BLaER1 treated with 17β-estradiol and CSF1 and Interleukin-3, amounts not matched to agents 10 nM and 100 nM (cell line): Measurements from ENCODE around the gene MUC20.
"Not testable (repeated sequence)": the region's sequence is repeated elsewhere in the genome, so short reads cannot be mapped to it uniquely, and the experiment has no call there.

Experiments used
- H3K27ac ChIP-seq, 11 experiments: shearing (Covaris generic); formaldehyde crosslinking; 2 replicates each; pipeline ENCODE4 v1.8.1; 2022
- H3K27me3 ChIP-seq, 11 experiments: shearing (Covaris generic); formaldehyde crosslinking; 2 replicates each; pipeline ENCODE4 v1.8.1; 2022
- H3K36me3 ChIP-seq, 11 experiments: shearing (Covaris generic); formaldehyde crosslinking; 2 replicates each; pipeline ENCODE4 v1.8.1; 2022
- H3K4me1 ChIP-seq, 10 experiments: shearing (Covaris generic); formaldehyde crosslinking; 2 replicates each; pipeline ENCODE4 v1.8.1; 2022
- H3K4me2 ChIP-seq, 11 experiments: shearing (Covaris generic); formaldehyde crosslinking; 2 replicates each; pipeline ENCODE4 v1.8.1; 2022
- H3K4me3 ChIP-seq, 10 experiments: shearing (Covaris generic); formaldehyde crosslinking; 2 replicates each; pipeline ENCODE4 v1.8.1; 2022
- H3K9ac ChIP-seq, 11 experiments: shearing (Covaris generic); formaldehyde crosslinking; 2 replicates each; pipeline ENCODE4 v1.8.1; 2022
- H3K9me3 ChIP-seq, 11 experiments: shearing (Covaris generic); formaldehyde crosslinking; replicated peaks in 1 of 11; 2 replicates each; pipeline ENCODE4 v1.8.1; 2022
- H4K20me1 ChIP-seq, 11 experiments: shearing (Covaris generic); formaldehyde crosslinking; 2 replicates each; pipeline ENCODE4 v1.8.1; 2022
- Cebpa-rat ChIP-seq, 11 experiments: shearing (Covaris generic); IDR thresholded peaks; 2 replicates each; pipeline ENCODE4 v1.8.1; 2022

Gene MUC20

DNA sequence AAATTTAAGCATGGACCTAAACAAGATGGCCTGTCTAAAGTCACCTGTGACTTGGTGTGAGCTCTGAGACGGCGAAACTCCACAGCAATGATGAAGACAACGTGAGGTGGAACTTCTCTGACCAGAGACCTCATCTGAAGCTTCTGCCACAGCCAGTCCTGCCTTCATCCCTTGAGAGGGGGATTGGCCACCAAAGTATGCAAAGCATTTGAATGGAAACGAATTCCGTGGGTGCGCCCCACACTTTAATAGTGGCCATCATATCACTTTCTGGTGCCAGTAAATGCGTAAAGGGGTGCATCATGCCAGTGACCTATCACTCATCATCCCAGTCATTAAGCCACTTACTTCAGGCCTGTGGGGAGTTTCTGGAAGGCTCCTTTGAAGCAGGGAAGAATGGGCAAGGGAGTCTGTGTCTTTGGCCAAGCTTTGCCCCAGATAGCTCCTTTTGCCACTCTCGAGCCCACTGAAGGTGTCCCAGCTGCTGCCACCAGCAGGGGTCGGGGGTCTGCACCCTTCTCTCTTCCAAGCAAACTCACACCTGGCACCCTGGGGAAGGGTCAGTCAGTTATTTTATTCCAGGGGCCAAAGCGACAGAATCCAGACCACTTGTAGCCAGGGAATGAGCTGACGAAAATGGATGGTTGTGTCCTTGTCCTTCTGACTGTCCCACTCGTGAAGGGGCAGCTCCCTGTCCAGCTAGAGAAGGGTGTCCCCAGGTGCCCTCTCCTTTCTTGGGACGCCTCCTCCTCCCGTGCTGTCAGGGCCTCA is 17.7 kb downstream of the MUC20 start:
- H4K20me1 ChIP-seq: no peaks in the 10 kb centered on the region
- H3K27me3 ChIP-seq: no peaks in the 10 kb centered on the region
- H3K36me3 ChIP-seq: peaks cover 0 to 3% (median 0%) of the 10 kb centered on the region in 11 experiments; a peak in 2 of 22 replicates
- H3K4me2 ChIP-seq: no peak overlapping the region
- no peak overlapping the region for H3K9ac ChIP-seq
- H3K27ac ChIP-seq: no peak overlapping the region
- H3K4me1 ChIP-seq: no peaks in the 10 kb centered on the region
- no peak overlapping the region for H3K4me3 ChIP-seq
- TF ChIP-seq Cebpa-rat (IDR thresholded peaks at IDR 0.05): no peak
- no peaks in the 10 kb centered on the region for H3K9me3 ChIP-seq

DNA sequence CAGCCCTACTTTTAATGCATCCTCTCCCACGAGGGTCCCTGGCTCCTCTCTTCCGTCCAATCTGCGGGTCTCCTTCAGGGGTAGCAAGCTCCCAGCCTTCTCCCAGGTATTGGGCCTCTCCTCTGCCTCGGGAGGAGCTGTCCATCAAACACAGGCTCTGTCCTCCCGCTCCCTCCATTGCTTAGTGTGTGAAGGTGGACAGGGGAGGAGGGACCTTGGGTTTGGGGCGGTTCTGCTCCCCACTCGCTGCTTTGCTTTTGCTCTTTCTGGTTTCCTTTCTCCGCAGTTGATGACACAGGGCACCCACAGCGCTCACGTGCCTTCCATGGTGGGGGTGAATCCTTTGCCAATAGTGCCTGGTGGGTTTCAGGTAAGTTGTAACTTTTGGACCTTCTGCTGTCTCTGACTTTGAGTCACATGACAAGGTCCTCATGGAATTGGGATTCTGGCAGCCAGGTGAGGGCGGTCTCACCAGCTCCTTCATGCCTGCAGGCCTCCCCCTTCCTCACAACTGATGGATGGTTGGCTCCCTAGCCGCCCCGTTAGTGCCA is 18.9 kb downstream of the MUC20 start:
- Histone ChIP-seq H3K9ac (no peak overlapping the region), H3K4me1 (no peaks in the 10 kb centered on the region), H4K20me1 (no peaks in the 10 kb centered on the region), H3K4me2 (no peak overlapping the region), H3K4me3 (no peak overlapping the region), H3K9me3 (no peaks in the 10 kb centered on the region), H3K36me3 (peaks cover 0 to 3% (median 0%) of the 10 kb centered on the region in 11 experiments; a peak in 1 of 22 replicates), H3K27me3 (no peaks in the 10 kb centered on the region), H3K27ac (no peak overlapping the region)
- no peak for TF ChIP-seq Cebpa-rat (IDR thresholded peaks at IDR 0.05)

DNA sequence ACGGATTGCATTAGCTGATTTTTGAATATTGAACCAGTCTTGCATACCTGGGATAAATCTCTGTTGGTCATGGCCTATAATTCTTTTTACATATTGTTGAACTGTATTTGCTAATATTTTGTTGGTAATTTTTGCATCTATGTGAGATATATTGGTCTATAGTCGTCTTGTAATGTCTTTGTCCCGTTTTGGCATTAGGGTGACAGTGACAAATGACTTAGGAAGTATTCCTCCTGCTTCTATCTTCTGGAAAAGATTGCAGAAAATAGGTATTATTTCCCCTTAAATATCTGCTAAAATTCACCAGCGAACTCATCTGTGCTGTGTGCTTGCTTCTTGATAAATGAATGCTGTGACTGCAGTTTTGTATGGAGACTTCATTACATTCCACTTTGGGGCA is 23.7 kb downstream of the MUC20 start:
- H3K4me1 ChIP-seq: peaks cover 0 to 13% (median 12%) of the 10 kb centered on the region in 10 experiments; a peak in 16 of 20 replicates
- H3K27me3 ChIP-seq: no peaks in the 10 kb centered on the region
- H3K36me3 ChIP-seq: peaks cover 0 to 5% (median 0%) of the 10 kb centered on the region in 11 experiments; a peak in 1 of 22 replicates
- no peak overlapping the region for H3K4me3 ChIP-seq
- peaks cover 0 to 9% (median 0%) of the 10 kb centered on the region in 11 experiments; a peak in 3 of 22 replicates for H4K20me1 ChIP-seq
- H3K9ac ChIP-seq: no peak overlapping the region
- H3K9me3 ChIP-seq: no peaks in the 10 kb centered on the region
- no peak overlapping the region for H3K4me2 ChIP-seq
- H3K27ac ChIP-seq: no peak overlapping the region
- no peak for TF ChIP-seq Cebpa-rat (IDR thresholded peaks at IDR 0.05)

DNA sequence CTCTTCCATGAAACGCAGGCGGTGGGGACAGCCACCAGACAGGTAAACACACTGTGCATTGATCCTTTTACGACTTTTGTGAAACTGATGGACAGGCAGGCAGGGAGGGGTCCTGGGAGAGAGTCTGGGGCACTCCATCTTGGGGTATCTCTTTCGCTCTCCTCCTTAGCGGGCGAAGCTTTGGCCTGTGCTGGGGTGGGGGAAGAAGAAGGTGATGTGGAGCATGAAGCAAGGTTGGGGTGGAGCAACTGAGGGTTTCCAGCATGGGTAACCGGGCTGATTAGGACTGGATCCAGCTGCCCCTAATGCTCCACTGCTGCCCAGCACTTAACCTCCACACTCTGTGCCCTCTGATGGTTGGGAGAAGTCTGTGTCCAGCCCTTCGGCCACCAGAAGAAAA is 25.6 kb downstream of the MUC20 start:
- no peaks in the 10 kb centered on the region for H3K9me3 ChIP-seq
- peaks cover 0 to 5% (median 0%) of the 10 kb centered on the region in 11 experiments; a peak in 1 of 22 replicates for H3K36me3 ChIP-seq
- H3K4me3 ChIP-seq: no peak overlapping the region
- no peaks in the 10 kb centered on the region for H3K27me3 ChIP-seq
- H3K27ac ChIP-seq: no peak overlapping the region
- TF ChIP-seq Cebpa-rat (IDR thresholded peaks at IDR 0.05): no peak
- peaks cover 0 to 9% (median 0%) of the 10 kb centered on the region in 11 experiments; a peak in 3 of 22 replicates for H4K20me1 ChIP-seq
- H3K9ac ChIP-seq: no peak overlapping the region
- no peak overlapping the region for H3K4me2 ChIP-seq
- H3K4me1 ChIP-seq: peaks cover 0 to 13% (median 12%) of the 10 kb centered on the region in 10 experiments; a peak in 16 of 20 replicates

DNA sequence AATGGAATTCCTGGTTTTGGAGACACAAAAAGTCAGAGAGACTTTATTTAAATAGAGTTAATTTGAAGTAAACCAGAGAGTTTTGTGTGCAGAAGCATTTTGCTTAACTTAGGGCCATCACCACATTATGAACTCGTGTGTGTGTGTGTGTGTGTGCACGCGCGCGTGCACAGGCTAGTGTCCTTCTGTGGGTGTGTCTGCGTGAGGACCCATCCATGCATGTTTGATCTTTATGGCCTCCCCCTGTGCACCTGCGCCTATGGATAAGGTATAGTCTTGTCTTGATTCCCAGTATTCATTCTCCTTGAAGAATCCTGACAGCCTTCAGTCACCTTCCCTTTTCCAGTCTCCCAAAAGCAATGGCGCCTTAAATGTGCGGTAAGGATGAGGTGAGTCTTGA is 26.0 kb downstream of the MUC20 start:
- Histone ChIP-seq H3K27ac (no peak overlapping the region), H3K9ac (no peak overlapping the region), H3K36me3 (peaks cover 0 to 5% (median 0%) of the 10 kb centered on the region in 11 experiments; a peak in 1 of 22 replicates), H3K4me1 (peaks cover 0 to 13% (median 12%) of the 10 kb centered on the region in 10 experiments; a peak in 16 of 20 replicates), H4K20me1 (peaks cover 0 to 9% (median 0%) of the 10 kb centered on the region in 11 experiments; a peak in 3 of 22 replicates), H3K9me3 (no peaks in the 10 kb centered on the region), H3K4me3 (no peak overlapping the region), H3K27me3 (no peaks in the 10 kb centered on the region), H3K4me2 (no peak overlapping the region)
- TF ChIP-seq Cebpa-rat (IDR thresholded peaks at IDR 0.05): no peak

DNA sequence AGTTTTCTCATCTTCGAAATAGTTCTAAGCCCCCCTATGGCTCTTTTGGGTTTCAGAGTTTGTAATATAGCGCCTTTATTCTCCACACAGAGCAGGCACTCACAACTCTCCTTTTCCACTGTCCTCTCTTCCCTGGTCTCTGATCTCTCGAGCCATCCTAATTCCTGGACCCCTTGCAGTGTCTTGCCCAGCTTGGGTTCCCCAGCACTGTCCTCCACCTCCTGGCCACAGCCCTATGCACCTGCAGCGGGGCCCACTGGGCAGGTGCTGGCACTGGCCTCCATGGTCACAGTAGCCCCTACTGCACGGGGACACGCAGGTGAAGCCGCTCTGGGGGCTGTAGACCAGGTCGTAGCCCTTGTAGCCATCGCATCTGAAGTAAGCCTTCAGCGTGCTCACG is 27.9 kb downstream of the MUC20 start:
- no peak overlapping the region for H3K4me3 ChIP-seq
- H3K27ac ChIP-seq: no peak overlapping the region
- peak overlapping the region in 8 of 11 experiments; percentile 40 to 76 (median 72); a peak in 13 of 22 replicates for H3K4me2 ChIP-seq
- peaks cover 0 to 9% (median 0%) of the 10 kb centered on the region in 11 experiments; a peak in 3 of 22 replicates for H4K20me1 ChIP-seq
- H3K9me3 ChIP-seq: no peaks in the 10 kb centered on the region
- H3K4me1 ChIP-seq: peaks cover 12 to 25% (median 22%) of the 10 kb centered on the region in 10 experiments; a peak in 17 of 20 replicates
- H3K9ac ChIP-seq: no peak overlapping the region
- peaks cover 0 to 5% (median 0%) of the 10 kb centered on the region in 11 experiments; a peak in 1 of 22 replicates for H3K36me3 ChIP-seq
- TF ChIP-seq Cebpa-rat (IDR thresholded peaks at IDR 0.05): no peak
- H3K27me3 ChIP-seq: no peaks in the 10 kb centered on the region

DNA sequence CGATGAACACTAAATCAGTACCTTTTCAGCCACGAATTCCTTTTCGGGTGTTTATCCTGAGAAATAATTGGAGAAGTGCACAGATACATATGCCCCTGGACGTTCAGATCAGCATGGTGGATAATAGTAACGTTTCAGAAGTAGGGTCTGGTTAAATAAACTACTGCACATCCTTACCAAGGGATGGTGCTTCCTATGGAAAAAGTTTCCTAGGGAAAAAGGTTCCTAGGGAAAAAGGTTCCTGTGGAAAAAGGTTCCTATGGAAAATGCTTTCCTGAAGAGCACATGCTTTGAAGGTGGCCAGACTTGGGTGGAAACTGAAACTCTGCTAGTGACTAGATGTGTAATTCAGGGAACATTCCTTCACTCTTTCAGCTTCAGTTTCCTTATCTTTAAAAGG is 28.3 kb downstream of the MUC20 start:
- H3K9me3 ChIP-seq, H3K36me3 ChIP-seq, H3K27me3 ChIP-seq, H3K27ac ChIP-seq, H3K4me3 ChIP-seq, H4K20me1 ChIP-seq, H3K9ac ChIP-seq: not testable (repeated sequence)
- Histone ChIP-seq H3K4me1 (peaks cover 13 to 30% (median 26%) of the 10 kb centered on the region in 10 experiments; a peak in 17 of 20 replicates), H3K4me2 (peak overlapping the region in 7 of 11 experiments; percentile 56 to 76 (median 73); a peak in 11 of 22 replicates)

DNA sequence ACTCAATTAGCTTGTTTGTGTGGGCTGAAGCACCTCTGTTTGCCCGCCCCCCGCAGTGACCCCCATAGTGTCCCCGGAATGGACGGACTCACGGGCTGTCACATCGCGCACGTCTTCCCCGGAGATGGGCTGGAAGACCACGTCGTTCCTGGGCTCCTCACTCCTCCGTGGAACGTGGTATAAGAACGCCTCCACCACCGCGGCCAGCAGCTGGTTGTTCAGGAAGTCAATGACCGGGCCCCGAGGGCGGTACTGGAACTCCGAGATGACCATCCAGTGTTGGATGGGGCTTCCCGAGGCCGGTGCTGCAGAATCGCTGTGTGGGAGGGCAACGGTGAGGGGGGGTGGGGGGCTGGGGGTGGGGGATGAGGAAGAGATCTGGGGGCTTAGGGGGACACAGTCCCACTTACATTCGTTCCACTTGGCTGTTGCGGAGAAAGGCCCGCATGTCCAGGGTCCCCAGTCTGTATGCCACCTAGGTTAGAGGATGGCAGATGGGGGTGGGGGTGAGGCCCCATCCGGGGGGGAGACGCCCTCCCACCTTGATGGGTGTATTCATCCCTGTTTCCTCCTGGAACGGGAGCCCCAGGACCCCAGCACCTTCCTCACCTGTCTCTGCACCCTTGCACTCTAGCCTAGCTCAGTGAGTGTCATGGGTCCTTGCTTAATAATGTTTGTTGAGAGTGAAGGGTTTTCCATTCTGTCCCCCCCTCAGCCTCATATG is 30.2 kb downstream of the MUC20 start:
- Histone ChIP-seq H3K27me3 (no peaks in the 10 kb centered on the region), H3K9me3 (no peaks in the 10 kb centered on the region), H3K9ac (no peak overlapping the region), H4K20me1 (peaks cover 0 to 9% (median 0%) of the 10 kb centered on the region in 11 experiments; a peak in 3 of 22 replicates), H3K4me3 (no peak overlapping the region), H3K4me1 (peaks cover 13 to 33% (median 29%) of the 10 kb centered on the region in 10 experiments; a peak in 17 of 20 replicates), H3K4me2 (no peak overlapping the region), H3K36me3 (peaks cover 0 to 5% (median 0%) of the 10 kb centered on the region in 11 experiments; a peak in 1 of 22 replicates), H3K27ac (no peak overlapping the region)
- no peak for TF ChIP-seq Cebpa-rat (IDR thresholded peaks at IDR 0.05)

DNA sequence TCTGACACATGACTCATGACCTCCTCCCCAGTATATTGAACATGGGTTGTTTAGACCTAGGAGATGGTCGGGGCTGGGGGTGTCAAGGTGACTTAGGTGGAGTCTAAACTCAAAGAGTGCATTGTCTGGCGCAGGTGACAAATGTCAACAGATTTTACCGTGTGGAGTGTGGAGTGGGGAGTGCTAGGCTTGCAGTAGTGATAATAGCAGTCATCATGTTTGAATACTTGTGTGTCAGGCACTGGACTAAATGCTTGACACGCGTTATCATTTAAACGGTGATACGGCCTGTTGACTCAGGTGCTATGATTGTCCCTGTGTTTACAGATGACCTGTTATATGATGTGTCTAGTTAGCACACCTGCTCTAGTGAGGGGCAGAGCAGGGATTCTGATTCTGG is 30.8 kb downstream of the MUC20 start:
- Histone ChIP-seq H3K9me3 (no peaks in the 10 kb centered on the region), H3K4me3 (no peak overlapping the region), H3K9ac (no peak overlapping the region), H3K4me1 (peaks cover 13 to 33% (median 29%) of the 10 kb centered on the region in 10 experiments; a peak in 17 of 20 replicates), H3K27me3 (no peaks in the 10 kb centered on the region), H3K4me2 (no peak overlapping the region), H3K27ac (no peak overlapping the region), H3K36me3 (peaks cover 0 to 5% (median 0%) of the 10 kb centered on the region in 11 experiments; a peak in 1 of 22 replicates), H4K20me1 (peaks cover 0 to 9% (median 0%) of the 10 kb centered on the region in 11 experiments; a peak in 3 of 22 replicates)
- TF ChIP-seq Cebpa-rat (IDR thresholded peaks at IDR 0.05): no peak
